HG03095 (cell line): Measurements from ENCODE around the gene ZC3H7B.
"Not testable (repeated sequence)": the region's sequence is repeated elsewhere in the genome, so short reads cannot be mapped to it uniquely, and the experiment has no call there.

Source experiments
- ATAC-seq: cut with Tn5 transposase; IDR thresholded peaks from one replicate; pipeline ENCODE4 v1.9.1; 2021; ENCODE audit warnings: moderate library complexity; ENCODE audit not compliant: unreplicated experiment

Gene ZC3H7B, protein sequence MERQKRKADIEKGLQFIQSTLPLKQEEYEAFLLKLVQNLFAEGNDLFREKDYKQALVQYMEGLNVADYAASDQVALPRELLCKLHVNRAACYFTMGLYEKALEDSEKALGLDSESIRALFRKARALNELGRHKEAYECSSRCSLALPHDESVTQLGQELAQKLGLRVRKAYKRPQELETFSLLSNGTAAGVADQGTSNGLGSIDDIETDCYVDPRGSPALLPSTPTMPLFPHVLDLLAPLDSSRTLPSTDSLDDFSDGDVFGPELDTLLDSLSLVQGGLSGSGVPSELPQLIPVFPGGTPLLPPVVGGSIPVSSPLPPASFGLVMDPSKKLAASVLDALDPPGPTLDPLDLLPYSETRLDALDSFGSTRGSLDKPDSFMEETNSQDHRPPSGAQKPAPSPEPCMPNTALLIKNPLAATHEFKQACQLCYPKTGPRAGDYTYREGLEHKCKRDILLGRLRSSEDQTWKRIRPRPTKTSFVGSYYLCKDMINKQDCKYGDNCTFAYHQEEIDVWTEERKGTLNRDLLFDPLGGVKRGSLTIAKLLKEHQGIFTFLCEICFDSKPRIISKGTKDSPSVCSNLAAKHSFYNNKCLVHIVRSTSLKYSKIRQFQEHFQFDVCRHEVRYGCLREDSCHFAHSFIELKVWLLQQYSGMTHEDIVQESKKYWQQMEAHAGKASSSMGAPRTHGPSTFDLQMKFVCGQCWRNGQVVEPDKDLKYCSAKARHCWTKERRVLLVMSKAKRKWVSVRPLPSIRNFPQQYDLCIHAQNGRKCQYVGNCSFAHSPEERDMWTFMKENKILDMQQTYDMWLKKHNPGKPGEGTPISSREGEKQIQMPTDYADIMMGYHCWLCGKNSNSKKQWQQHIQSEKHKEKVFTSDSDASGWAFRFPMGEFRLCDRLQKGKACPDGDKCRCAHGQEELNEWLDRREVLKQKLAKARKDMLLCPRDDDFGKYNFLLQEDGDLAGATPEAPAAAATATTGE

DNA sequence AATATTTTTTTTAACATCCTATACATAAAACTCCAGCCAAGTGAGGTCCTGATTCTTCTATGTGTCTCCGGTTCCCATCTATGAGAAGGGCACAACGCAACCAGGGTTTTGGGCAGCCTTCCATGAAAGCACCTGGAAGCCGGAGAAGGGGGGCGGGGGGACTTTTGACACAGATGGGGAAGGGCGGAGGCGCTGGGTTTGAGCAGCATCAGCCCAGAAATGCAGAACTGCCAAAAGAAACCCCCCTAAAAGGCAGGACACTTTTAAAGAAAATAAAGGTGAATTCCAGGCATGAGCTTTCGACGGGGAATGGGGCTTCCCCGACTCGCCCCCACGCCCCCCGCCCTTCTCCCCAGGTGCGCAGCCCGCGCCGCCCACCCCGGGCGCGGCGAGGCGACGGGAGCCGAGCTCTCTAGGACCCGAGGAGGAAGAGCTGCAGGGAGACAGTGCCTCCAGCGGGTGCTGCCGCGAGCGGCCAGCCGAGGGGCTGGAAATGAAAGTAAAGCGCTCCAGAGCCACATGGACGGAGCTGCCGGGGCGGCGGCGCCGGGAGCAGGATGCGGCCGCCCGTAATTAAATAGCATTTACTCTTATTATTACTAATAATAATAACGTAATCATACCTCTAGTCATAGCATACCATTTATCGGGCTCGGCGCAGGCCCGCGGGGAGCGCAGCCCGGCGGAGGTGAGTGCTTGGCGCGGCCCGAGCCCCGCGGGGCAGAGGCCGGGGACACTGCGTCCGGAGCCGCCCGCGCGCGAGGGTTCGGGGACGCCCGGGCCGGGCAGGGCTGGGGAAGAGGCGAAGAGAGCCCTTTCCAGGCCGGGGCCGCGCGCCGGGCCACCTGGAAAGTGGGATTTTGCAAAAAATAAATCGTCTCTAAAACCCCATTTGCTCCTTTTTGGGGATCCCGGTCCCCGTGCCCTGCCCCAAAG is at the start of gene ZC3H7B:
ZC3H7B (plus strand) TSS at position 441 of the 936 bp plus-strand sequence. CDS start 19,136 bp downstream, outside the sequence.
- ATAC-seq = peak; percentile 90

DNA sequence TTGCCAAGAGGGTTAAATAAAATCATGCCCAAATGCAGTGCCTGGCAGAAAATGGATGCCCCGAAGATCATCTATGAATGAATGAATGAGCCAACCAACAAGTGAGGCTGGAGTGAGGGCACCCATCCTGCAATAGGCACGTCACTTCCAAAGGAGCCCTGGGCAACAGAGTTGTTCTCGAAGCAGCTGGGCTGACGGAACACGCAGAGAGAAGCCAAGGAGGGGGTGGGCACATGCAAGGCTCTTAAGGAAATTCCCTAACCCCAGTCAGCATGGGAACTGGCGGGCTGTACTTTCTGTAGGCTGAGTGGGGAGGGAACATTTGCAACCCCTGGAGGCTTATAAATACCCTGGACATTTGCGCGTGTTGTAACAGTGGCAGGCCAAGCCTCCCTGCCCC is 49.0 kb upstream of the ZC3H7B start:
- no peak for ATAC-seq

DNA sequence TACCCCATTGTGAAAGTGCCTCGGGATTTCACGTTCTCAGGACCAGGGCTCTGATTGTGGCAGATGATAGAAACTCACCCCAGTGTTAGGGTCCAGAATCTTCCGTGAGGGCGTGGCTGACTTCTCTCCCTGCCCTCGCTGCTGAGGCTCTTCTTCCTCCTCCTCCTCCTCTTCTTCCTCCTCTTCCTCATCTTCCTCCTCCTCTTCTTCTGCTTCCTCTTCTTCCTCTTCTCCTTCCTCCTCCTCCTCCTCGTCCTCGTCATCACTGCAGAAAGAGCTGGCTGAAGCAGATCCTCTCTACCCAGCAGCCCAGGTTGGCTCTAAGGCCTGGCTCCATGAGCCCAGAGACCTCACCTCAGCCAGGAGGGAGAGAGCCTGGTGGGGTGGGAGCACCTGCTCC is 47.1 kb upstream of the ZC3H7B start:
- no peak for ATAC-seq

DNA sequence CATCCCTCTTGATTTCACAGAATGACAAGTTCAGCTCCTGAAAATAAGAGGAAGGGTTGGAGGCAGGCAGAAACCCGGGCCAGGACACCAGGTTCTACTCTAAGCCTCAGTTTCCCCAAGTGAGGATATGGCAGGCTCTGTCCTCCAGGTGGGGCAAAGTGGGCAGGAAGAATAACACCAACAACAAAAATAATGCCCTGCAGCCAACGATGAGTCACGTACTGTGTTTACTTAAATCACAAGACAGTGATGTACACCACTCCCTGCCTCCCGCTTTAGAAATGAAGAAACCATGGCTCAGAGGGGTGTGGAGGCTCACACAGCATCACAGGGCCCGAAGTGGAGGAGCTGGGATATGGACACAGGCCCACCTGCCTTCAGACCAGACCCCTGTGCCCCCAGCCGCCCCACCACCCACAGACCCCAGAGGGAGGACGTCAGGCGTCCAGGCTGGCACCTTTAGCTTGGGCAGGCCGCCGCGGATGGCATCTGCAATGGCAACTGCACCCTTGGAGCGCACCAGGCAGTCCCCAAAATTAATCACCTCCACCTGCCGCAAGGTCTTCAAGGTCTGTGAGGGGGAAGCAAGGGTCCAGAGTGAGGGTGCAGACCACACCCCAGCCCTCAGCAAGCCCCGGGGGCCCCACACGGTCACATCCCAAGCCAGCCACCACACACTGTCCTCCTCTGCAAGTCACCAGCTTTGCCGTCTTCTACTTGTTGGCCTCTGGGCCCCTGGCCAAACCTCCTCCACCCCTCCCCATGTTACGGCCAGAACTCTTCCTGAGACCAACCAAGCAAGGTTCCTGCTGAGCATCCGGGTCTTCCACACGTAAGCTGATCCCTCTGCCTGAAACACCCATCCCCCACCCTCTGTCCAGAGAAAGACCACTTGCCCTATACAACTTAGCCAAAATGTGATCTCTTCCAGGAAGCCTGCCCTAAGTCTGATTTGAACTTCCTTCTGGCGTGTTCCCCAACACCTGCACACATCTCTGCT is 44.8 kb upstream of the ZC3H7B start:
- ATAC-seq = no peak

DNA sequence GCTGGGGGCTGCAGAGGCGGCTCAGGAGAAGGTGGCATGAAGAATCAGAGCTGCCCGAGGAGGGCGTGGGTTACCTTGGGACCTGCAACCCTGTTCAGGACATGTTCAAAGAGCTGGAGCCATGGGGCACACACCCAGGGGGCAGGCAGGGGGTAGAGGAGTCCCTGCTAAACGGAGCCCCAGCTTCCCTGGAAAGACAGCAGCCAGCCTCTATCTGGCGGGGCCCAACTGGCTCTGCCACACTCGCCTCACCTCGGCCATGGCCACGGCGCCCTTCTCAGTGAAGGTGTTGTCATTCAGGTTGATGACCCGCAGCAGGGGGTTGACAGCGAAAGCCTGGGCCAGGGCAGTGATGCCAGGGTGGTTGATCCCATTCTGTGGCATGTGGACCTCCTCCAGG is 43.6 kb upstream of the ZC3H7B start:
- no peak for ATAC-seq

DNA sequence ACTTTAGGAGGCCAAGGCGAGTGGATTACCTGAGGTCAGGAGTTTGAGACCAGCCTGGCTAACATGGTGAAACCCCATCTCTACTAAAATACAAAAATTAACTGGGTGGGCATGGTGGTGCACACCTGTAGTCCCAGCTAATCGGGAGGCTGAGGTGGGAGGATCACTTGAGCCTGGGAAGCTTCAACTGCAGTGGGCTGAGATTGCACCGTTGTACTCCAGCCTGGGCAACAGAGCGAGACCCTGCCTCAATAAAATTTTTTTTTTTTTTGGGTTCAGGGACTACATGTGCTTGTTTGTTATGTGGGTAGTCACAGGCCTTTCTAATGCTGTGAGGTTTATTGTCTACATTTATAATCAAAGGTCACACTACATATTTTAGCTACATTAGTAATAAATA is 41.6 kb upstream of the ZC3H7B start:
- not testable (repeated sequence) for ATAC-seq

DNA sequence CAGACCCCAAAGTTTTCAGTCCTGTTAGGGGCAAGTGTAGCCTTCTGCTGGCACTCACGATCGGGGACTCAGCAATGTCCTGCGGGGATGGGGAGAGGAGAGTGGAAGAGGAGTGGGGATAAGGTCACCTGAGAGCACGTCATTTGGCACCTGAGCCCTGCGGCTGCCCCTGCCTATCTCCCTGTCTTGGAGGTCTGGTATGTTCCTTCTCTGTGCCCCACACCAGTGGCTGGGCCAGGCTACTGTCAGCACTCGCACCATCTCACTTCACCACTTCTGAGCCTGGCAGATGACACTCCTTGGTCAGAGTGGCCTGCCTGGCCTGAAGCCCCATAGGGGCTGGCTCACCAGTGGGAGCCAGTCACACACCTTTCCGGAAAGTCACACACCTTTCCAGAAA is 40.5 kb upstream of the ZC3H7B start:
- ATAC-seq = no peak

DNA sequence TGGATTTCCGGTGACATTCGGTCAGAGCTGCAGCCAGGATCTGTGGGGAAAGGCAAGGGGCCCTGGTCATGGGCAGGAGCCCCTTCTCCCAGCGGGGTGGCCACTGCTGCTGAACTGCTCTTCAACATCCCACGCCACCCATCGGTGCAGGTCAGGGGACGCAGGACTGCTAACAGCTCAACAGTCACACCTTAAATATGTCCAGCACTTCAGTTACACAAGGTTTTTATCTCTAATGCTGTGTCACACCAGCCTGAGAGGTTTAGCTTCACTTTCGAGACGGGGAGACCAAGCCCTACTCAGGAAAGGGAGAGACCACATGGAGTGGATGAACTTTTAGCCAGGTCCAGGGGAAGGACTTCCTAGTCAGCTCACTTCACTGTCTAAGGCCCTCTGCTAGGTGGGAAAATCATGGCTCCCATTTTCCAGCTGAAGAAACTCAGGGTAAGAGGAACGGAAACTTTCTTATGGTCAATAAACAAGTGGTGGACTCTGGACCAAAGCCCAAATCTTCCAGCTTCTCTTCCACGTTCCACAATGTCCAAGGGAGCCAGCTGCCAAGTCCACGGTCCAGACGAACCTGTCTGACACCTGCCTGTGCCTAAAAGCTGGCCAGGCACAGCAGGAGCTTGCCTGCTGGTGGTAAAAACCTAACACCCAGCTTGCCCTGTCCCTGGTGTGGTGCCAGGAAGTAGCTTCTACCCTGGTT is 39.6 kb upstream of the ZC3H7B start:
- ATAC-seq = no peak

DNA sequence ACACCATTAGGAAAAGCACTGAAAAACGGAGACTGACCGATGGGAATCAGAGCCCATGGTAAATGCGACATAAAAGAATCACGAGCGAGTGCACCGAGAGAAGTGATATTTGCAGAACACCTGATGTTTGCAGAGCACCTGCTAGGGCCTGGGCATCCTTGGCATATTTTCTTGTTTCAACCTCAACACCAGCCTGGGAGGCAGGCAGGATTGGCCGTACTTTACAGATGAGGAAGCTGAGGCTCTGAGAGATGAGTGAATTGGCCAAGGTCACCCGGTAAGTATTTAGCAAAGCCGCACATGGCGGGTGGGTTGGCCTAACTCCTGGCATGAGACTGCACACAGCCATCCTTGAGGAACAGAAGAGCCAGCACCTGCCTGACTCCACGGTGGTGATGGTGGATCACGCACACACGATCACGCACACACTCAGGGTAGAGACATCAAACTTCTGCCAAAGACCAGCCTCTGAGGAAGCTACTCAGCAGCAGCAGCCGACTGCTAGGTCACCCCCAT is 39.0 kb upstream of the ZC3H7B start:
- ATAC-seq = no peak

DNA sequence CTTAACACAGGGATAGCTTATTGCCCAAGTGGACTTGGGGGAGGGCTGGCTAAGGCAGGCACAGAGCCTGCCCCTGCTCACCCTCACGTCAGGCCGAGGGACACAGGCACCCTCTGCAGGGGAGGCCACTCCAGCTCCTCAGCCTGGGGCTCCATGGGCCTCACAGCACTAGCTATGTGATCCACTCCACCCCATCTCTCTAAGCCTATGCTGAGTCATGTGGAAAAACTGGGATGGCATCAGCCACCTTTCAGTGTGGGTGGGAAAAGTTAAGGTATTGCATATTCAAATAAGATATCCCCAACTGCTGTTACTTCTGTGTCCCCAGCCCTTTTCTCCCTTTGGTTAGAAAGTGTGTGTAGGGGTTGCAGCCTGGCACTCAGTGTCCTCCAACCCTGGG is 37.6 kb upstream of the ZC3H7B start:
- no peak for ATAC-seq

DNA sequence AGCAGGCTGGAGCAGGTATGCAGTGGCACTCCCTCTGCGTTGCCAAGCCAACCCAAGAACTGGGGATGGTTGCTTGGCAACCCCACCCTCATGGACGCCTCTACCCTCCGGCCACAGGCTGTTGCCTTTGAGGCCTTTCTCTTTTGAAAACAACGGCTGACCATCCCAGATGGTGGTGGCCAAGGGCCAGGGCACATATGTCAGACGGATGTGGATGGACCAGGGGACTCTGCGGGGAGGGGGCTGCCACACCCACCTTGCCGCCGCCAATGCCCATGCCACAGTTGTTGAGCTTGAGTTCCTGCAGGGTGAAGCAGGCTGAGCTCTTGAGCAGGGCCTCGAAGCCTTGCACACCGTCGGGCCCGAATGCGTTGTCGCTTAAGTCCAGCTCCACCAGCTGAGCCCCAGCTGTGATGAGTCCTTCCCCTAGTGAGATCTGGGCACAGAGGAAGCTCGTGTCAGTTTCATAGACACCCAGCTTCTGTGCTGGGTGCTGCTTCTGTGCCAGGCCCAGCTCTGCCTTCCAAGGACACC is 36.9 kb upstream of the ZC3H7B start:
- ATAC-seq = no peak

DNA sequence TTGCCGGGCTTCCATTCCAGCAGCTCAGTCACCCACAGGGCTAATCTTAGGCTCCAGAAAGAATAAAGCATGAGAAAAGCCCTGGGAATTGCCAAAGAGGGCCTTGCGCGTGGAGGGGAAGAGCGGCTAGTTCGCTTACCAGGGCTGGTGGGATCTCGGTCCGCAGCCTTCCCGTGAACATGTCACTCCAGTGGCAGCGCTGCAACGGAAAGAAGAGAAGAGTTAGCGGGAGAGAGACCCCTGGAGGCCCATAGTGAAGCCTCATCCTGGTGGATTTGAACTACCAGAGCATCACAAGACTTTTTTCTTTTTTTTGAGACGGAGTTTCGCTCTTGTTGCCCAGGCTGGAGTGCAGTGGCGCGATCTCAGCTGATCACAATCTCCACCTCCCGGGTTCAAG is 33.4 kb upstream of the ZC3H7B start:
- no peak for ATAC-seq

DNA sequence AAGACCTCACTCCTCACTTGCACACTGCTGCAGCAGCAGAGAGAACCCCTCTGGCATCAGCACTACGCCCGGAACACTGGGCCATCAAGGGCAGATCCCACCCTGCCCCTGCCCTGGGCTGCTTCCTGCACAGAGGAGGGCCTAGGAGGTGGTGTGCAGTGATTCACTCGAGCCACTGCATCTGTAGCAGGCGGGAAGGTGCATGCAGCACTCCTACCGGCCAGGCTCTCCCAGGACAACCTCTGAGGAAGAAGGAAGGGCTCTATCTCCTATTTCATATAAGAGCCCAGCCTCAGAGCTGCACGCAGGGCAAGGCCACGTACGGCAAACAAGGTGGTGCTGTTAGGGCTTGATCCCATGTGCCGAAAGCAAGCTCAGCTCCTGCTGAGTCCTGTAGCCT is 29.5 kb upstream of the ZC3H7B start:
- ATAC-seq = no peak

DNA sequence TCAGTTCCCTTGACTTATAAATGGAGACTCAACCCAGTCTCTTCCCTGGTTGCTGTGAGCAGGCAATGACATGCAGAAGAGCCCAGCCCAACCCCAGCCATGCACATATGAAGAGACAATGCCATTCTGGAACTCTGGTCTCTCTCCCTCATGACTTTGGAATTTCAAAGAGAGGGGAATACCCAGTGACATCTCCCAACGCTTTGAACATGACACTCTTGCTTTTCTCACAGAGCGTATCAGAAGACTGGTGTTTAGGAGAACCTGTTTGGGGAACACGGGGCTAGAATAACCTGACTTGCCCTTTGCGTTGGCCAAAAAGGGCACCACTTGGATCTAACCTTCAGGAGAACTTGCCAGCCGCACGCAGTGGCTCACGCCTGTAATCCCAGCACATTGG is 28.2 kb upstream of the ZC3H7B start:
- no peak for ATAC-seq

DNA sequence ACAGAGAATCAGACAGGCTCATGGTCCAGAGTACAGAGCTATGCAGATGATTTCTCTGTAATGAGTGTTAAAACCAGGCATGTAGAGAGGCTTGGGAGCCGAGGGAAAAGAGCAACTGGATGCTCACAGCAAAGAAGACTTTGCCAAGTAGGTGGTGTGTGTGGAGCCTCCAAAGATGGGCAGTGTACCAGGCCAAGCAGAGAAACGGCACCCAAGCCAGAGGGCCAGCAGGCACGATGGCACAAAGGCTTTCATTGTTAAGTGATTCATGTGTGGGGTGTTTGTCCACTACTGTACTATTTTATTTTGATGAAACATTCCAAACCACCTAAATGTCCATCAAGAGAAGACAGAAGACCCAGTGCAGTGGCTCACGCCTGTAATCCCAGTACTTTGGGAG is 26.5 kb upstream of the ZC3H7B start:
- ATAC-seq = no peak

DNA sequence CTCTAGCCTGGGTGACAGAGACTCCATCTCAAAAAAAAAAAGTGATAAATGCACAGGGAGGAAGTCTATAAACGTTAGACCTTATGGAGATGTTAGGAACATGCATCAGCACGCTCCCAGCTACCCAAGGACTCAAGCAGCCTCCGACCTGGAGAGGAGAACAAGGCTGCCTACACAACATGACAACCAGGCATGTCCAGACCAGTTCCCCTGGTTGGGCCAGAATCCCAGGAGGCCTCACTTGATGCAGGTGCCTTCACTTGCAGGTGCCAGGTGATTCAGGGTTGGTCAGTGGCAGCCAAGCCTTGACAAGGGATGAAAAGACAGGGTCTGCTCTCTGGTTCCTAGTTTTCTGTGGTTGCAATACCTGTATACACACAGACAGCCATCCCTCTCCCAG is 21.3 kb upstream of the ZC3H7B start:
- ATAC-seq = no peak

DNA sequence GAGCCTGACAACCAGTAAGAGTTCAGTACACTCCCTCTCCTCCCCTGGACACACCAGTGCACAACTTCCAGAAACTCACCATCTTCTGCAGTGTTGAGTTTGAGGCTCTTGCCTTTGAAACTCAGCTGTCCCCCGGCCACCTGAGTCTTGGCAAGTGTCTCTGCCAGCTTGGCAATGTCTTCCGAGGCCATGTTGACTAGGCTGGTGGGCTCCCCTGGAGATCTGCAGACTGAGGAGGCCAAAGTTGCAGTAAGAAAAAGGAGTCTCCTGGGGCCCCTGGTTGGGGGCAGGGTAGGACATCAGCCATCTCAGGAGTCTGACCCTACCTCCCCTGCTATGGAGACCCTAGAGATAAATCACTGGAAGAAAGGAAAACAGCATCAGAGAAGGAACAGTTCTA is 20.5 kb upstream of the ZC3H7B start:
- ATAC-seq = no peak

DNA sequence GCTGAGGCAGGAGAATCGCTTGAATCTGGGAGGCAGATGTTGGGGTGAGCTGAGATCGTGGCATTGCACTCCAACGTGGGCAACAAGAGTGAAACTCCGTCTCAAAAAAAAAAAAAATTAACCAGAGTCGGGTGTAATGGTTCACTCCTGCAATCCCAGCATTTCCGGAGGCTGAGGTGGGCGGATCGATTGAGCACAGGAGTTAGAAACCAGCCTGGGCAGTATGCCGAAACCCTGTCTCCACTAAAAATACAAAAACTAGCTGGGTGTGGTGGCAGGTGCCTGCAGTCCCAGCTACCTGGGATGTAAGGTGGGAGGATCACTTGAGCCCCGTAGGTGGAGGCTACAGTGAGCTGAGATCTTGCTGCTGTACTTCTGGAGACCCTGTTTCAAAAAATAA is 16.9 kb upstream of the ZC3H7B start:
- no peak for ATAC-seq

DNA sequence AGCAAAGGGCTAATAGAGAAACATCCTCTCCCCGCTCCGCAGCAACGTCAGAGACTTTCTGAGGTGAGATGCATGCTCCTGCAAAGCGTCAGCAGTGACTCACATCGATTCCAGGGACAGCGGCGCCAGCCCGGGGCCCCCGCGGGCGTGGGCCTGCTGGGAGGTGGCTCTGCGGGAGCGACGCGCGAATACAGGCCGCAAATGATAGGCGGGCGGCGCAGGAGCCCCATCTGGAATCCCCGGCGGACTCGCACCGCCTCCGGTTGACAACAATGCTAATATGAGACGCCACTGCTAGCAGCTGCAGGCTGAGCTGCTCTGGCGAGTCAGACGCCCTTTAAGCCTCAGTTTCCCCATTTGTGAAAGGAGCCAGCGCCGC is 15.9 kb upstream of the ZC3H7B start:
- peak; percentile 15 for ATAC-seq
